GM18858 (cell line): ENCODE results near the gene SGCG.
"Not testable (repeated sequence)": the region's sequence is repeated elsewhere in the genome, so short reads cannot be mapped to it uniquely, and the experiment has no call there.

Experiments
- ATAC-seq: cut with Tn5 transposase; IDR thresholded peaks from one replicate; pipeline ENCODE4 v1.9.1; 2021; ENCODE audit not compliant: unreplicated experiment

Gene SGCG

GRCh38 chr13:23180711-23181110 lies at the start of gene SGCG:
Gene SGCG (plus strand): TSS chr13:23180979. CDS start chr13:23203695, 22,716 bp downstream.
- ATAC-seq = no peak

GRCh38 chr13:23134542-23134941 lies 46.2 kb upstream of the SGCG start:
- ATAC-seq = no peak

GRCh38 chr13:23140492-23140891 lies 40.3 kb upstream of the SGCG start:
- no peak for ATAC-seq

GRCh38 chr13:23141964-23142363 lies 38.8 kb upstream of the SGCG start:
- ATAC-seq = no peak

- not testable (repeated sequence) for ATAC-seq
Measured at GRCh38 chr13:23142607-23143006, 38.2 kb upstream of the SGCG start.

GRCh38 chr13:23144431-23144830 lies 36.3 kb upstream of the SGCG start:
- no peak for ATAC-seq

GRCh38 chr13:23146006-23146405 lies 34.8 kb upstream of the SGCG start:
- no peak for ATAC-seq

GRCh38 chr13:23146811-23147625 lies 33.8 kb upstream of the SGCG start:
- no peak for ATAC-seq

- ATAC-seq = no peak
Measured at GRCh38 chr13:23147827-23148226, 33.0 kb upstream of the SGCG start.

GRCh38 chr13:23157781-23158180 lies 23.0 kb upstream of the SGCG start:
- ATAC-seq = no peak

GRCh38 chr13:23159205-23159759 lies 21.5 kb upstream of the SGCG start:
- no peak for ATAC-seq

- no peak for ATAC-seq
Measured at GRCh38 chr13:23159760-23160637, 20.8 kb upstream of the SGCG start.

- ATAC-seq = no peak
Measured at GRCh38 chr13:23160638-23161480, 19.9 kb upstream of the SGCG start.

- ATAC-seq = no peak
Measured at GRCh38 chr13:23161481-23161825, 19.3 kb upstream of the SGCG start.

- no peak for ATAC-seq
Measured at GRCh38 chr13:23175920-23176319, 4.9 kb upstream of the SGCG start.

GRCh38 chr13:23182142-23182541 lies 1.4 kb downstream of the SGCG start:
- no peak for ATAC-seq

GRCh38 chr13:23183292-23183691 lies 2.5 kb downstream of the SGCG start:
- no peak for ATAC-seq

GRCh38 chr13:23185542-23185941 lies 4.8 kb downstream of the SGCG start:
- ATAC-seq = no peak

- no peak for ATAC-seq
Measured at GRCh38 chr13:23201870-23202269, 21.1 kb downstream of the SGCG start.

- no peak for ATAC-seq
Measured at GRCh38 chr13:23202383-23202782, 21.6 kb downstream of the SGCG start.

GRCh38 chr13:23203516-23203915 lies 22.7 kb downstream of the SGCG start:
- no peak for ATAC-seq
